HL-60 (cell line): ENCODE data around the gene SETD4.

ENCODE experiments used
- CTCF ChIP-seq: IDR thresholded peaks from one replicate; pipeline ENCODE4 v1.5.1; 2011; ENCODE audit warnings: low read length, control low read depth, inconsistent platforms; ENCODE audit not compliant: insufficient read depth
- GABPA ChIP-seq: IDR thresholded peaks from 2 replicates; pipeline ENCODE4 v1.6.1; 2012; ENCODE audit warnings: low read depth
- POLR2AphosphoS5 ChIP-seq: IDR thresholded peaks from 2 replicates; pipeline ENCODE4 v1.6.1; 2012; ENCODE audit warnings: low read depth
- REST ChIP-seq: IDR thresholded peaks from 2 replicates; pipeline ENCODE4 v1.6.1; 2012; ENCODE audit warnings: low read depth; ENCODE audit not compliant: insufficient replicate concordance
- SPI1 ChIP-seq: IDR thresholded peaks from 2 replicates; pipeline ENCODE4 v1.6.1; 2012; ENCODE audit warnings: low read depth, mild to moderate bottlenecking, borderline replicate concordance

- TF ChIP-seq CTCF (no peak), POLR2AphosphoS5 (no peak), REST (no peak), GABPA (no peak), SPI1 (no peak)
Measured at GRCh38 chr21:36070999-36071398, 10.7 kb upstream of the SETD4 start.
